ENCODE data around the gene MPST.

DNA sequence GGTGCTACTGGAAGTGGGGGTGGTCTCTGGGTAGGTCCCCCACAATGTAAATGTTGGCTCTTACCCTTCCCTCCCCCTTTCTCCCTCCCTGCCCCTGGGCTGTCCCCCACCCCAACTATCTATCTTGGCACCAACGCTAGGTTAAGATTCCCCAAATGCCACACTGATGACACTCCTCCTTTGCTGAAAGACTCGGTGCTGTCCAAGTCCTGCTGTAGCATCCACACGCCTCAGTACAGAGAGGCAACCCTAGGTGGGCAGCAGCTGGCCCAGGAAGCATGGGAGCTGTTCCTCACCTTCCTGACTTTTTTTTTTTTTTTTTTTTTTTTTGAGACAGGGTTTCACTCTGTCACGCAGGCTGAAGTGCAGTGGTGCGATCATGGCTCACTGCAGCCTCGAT is 28.6 kb downstream of the MPST start:
- TF ChIP-seq POU2F2 (IDR thresholded peaks at IDR 0.05; ENCODE audit: low read depth, low read length) (no peak), POLR2A (IDR thresholded peaks at IDR 0.05; ENCODE audit: low read depth, low read length) (no peak), POLR2AphosphoS5 (IDR thresholded peaks at IDR 0.05; ENCODE audit: low read depth, low read length) (no peak), TAF1 (IDR thresholded peaks at IDR 0.05; ENCODE audit: low read depth, low read length) (no peak), SPI1 (IDR thresholded peaks at IDR 0.05; ENCODE audit: low read depth, low read length) (no peak), PAX5 (IDR thresholded peaks at IDR 0.05; ENCODE audit: insufficient read depth, low read length, severe bottlenecking) (no peak)

Data from GM12891 (cell line).